ENCODE measurements around the gene ANKRD23. TPM values are rescaled to one million over a fixed set of nuclear protein-coding genes. Genes with fewer than 3 reads are reported as not detected.

ANKRD23 gene
- total and polyA plus RNA-seq, 2 of the 8 experiments (the other 6 are each of a cell fraction or from before 2014, with no cell fraction given) = 3.4 to 3.5 TPM

- Histone ChIP-seq H4K5ac (ENCODE audit: insufficient read length, low read depth, low read length) (peak overlapping the region; percentile 82), H3K4me2 (ENCODE audit: insufficient read depth in 1 of 2, low read depth in 2 of 2, low read length in 2 of 2) (peak overlapping the region; percentile 49 to 74), H2BK12ac (ENCODE audit: low read depth, low read length) (peak overlapping the region; percentile 100), H3K79me1 (ENCODE audit: low read depth, low read length) (no peaks in the 10 kb centered on the region), H3K79me2 (ENCODE audit: control insufficient read depth in 1 of 2, insufficient read depth in 2 of 2, low read length in 2 of 2) (no peaks in the 10 kb centered on the region), H3K23ac (ENCODE audit: insufficient read length) (no peak overlapping the region), H2AFZ (ENCODE audit: low read length) (0 out of 2 replicates have a peak overlapping the region, but pooled peaks have one; percentile 68), H4K91ac (replicated peaks; ENCODE audit: insufficient read length, low read length) (peak overlapping the region; percentile 99), H2BK15ac (ENCODE audit: low read length) (0 out of 2 replicates have a peak overlapping the region, but pooled peaks have one; percentile 72), H3K27ac (ENCODE audit: low read depth, low read length) (0 out of 2 replicates have a peak overlapping the region, but pooled peaks have one; percentile 8), H4K8ac (ENCODE audit: extremely low read depth, insufficient read depth, low read length) (no peak overlapping the region), H3K9me3 (ENCODE audit: insufficient read depth in 2 of 2, low read depth in 1 of 2, low read length in 1 of 2) (no peaks in the 10 kb centered on the region), H3K4me3 (ENCODE audit: extremely low read depth in 1 of 4, insufficient read depth in 2 of 4, low read depth in 3 of 4, low read length in 4 of 4) (peak overlapping the region in 2 of 4 experiments; percentile 7 to 36; a peak in 4 of 8 replicates), H2BK120ac (replicated peaks; ENCODE audit: low read depth, low read length) (peak overlapping the region; percentile 63), H3K18ac (ENCODE audit: extremely low read depth, low read length) (peak overlapping the region; percentile 99), H3K14ac (ENCODE audit: insufficient read length) (peak overlapping the region; percentile 11), H2BK20ac (ENCODE audit: low read length) (peak overlapping the region; percentile 99), H3K4ac (replicated peaks; ENCODE audit: insufficient read length, low read depth, low read length) (no peak overlapping the region), H3K23me2 (ENCODE audit: low read depth, low read length) (peaks cover 2% of the 10 kb centered on the region; the same call in 1 of the 2 replicates), H3K4me1 (replicated peaks in 1 of 4; ENCODE audit: control insufficient read depth in 3 of 4, insufficient read depth in 4 of 4, low read length in 3 of 4) (peaks cover 3 to 27% (median 15%) of the 10 kb centered on the region in 4 experiments), H3K36me3 (ENCODE audit: control insufficient read depth in 2 of 4, insufficient read depth in 4 of 4, low read length in 3 of 4) (no peaks in the 10 kb centered on the region), H3K27me3 (replicated peaks in 1 of 4; ENCODE audit: control insufficient read depth in 3 of 4, extremely low read depth in 1 of 4, insufficient read depth in 3 of 4, low read length in 3 of 4) (peaks cover 0 to 2% (median under 1%) of the 10 kb centered on the region in 4 experiments; a peak in 2 of 7 replicates), H3K9ac (replicated peaks in 1 of 4; ENCODE audit: extremely low read depth in 1 of 4, low read depth in 3 of 4, low read length in 3 of 4) (no peak overlapping the region; a peak in 2 of 7 replicates), H4K20me1 (replicated peaks in 1 of 2; ENCODE audit: control insufficient read depth in 1 of 2, insufficient read depth in 2 of 2, low read length in 2 of 2) (no peaks in the 10 kb centered on the region), H3K56ac (replicated peaks; ENCODE audit: insufficient read length, low read depth, low read length) (peak overlapping the region; percentile 0), H2AK5ac (ENCODE audit: low read depth, low read length) (peak overlapping the region; percentile 66), H2BK5ac (ENCODE audit: low read depth, low read length) (peak overlapping the region; percentile 95)
- ChIA-PET CTCF (ENCODE audit: partially characterized antibody) (interaction anchor here (0.6 to 4.1 kb wide), 8 partner anchors 7 to 111 kb away, joined by 3 to 27 read pairs (median 7); partner anchors contain the start of genes ANKRD39 and SEMA4C), POLR2A (ENCODE audit: partially characterized antibody) (interaction anchor here (0.6 to 4.9 kb wide), 9 partner anchors 9 to 68 kb away, joined by 3 to 25 read pairs (median 5); partner anchors contain the start of gene ANKRD39)
- peak in 1 of 2 experiments; percentile 53 for DNase-seq (ENCODE audit: low read depth in 1 of 2, low spot score in 2 of 2)
- peak; percentile 42 for FAIRE-seq
- WGBS, 2 experiments (ENCODE audit: extremely low coverage in 1 of 2, insufficient coverage in 1 of 2, insufficient read length in 1 of 2, insufficient replicate concordance in 2 of 2, low coverage in 1 of 2, low lambda C conversion rate in 2 of 2, missing lambda C conversion rate in 1 of 2) = 18% methylated on average over 10 of the region's 10 CpGs; no CpG with 5 or more reads in 1 of the 2 experiments
- TF ChIP-seq TEAD4 (IDR thresholded peaks at IDR 0.05; ENCODE audit: low read depth, low read length) (no peak), SIRT6 (IDR thresholded peaks at IDR 0.05; ENCODE audit: low read length) (no peak), CHD1 (IDR thresholded peaks at IDR 0.05; ENCODE audit: low read depth, low read length) (no peak), E2F6 (IDR thresholded peaks at IDR 0.05) (no peak), KDM4A (IDR thresholded peaks at IDR 0.05; ENCODE audit: low read depth, low read length, severe bottlenecking) (no peak), EGR1 (IDR thresholded peaks at IDR 0.05; ENCODE audit: borderline replicate concordance, low read depth, low read length) (no peak), PHF8 (conservative IDR thresholded peaks at IDR 0.05; ENCODE audit: low read depth, low read length) (no peak), SP2 (IDR thresholded peaks at IDR 0.05; ENCODE audit: low read length) (no peak), SIX5 (IDR thresholded peaks at IDR 0.05; ENCODE audit: low read depth, low read length) (no peak), CTBP2 (IDR thresholded peaks at IDR 0.05; ENCODE audit: borderline replicate concordance, insufficient read depth, insufficient read length, low read length) (no peak)
Measured at GRCh38 chr2:96881349-96882195, 37.8 kb upstream of the ANKRD23 start.

Measured in H1 (cell line).